SK-N-SH (cell line): ENCODE data around the gene HMOX1. TPM values are rescaled to one million over a fixed set of nuclear protein-coding genes. Genes with fewer than 3 reads are reported as not detected.

Experiments
- CTCF ChIA-PET: fragments of 300-600, 350-600 bp; formaldehyde crosslinking; extraction: SDS; loops from one replicate; lab custom pipeline; 2021; lab: Yijun Ruan, JAX
- POLR2A ChIA-PET: fragments of 350-600 bp; sonication (Branson Sonifier 250); formaldehyde crosslinking; extraction: SDS; loops from one replicate; lab custom pipeline; 2020; ENCODE audit warnings: antibody characterized with exemption, inconsistent platforms; lab: Yijun Ruan, JAX
- DNase-seq: peaks from one replicate; pipeline ENCODE4 v3.0.0; 2012
- H2AFZ ChIP-seq: fragments of 200-600 bp; sonication (generic); 2 replicates; pipeline ENCODE4 v1.8.1; 2016; ENCODE audit warnings: antibody characterized with exemption, mild to moderate bottlenecking, low read depth
- H3F3A ChIP-seq: fragments of 200-600 bp; sonication (generic); replicated peaks from 2 replicates; pipeline ENCODE3; 2016; ENCODE audit warnings: antibody characterized with exemption, mild to moderate bottlenecking; ENCODE audit not compliant: insufficient read depth
- H3K27ac ChIP-seq, 2 experiments: fragments of 200-500 bp in 1 of 2; fragments of 200-600 bp in 1 of 2; sonication (Bioruptor generic) in 1 of 2; sonication (generic), shearing (Covaris generic) in 1 of 2; 2 replicates each; pipeline versions ENCODE4 v1.5.1 to v1.6.1; 2014 to 2016; ENCODE audit warnings: low read depth in 2 of 2, inconsistent platforms in 1 of 2, low read length in 1 of 2, mild to moderate bottlenecking in 1 of 2, mixed read lengths in 1 of 2
- H3K27me3 ChIP-seq: fragments of 200-600 bp; sonication (generic), shearing (Covaris generic); 2 replicates; pipeline ENCODE4 v1.6.1; 2016; ENCODE audit warnings: mixed run types; ENCODE audit not compliant: insufficient read depth
- H3K36me3 ChIP-seq, 2 experiments: fragments of 200-500 bp in 1 of 2; fragments of 200-600 bp in 1 of 2; sonication (Bioruptor generic) in 1 of 2; sonication (generic) in 1 of 2; replicated peaks in 1 of 2; 2 replicates each; pipeline versions ENCODE3 to v1.5.1; 2014 to 2016; ENCODE audit warnings: low read length in 1 of 2, mild to moderate bottlenecking in 1 of 2; ENCODE audit not compliant: insufficient read depth in 2 of 2, control insufficient read depth in 1 of 2
- H3K4me1 ChIP-seq, 2 experiments: fragments of 200-500 bp in 1 of 2; fragments of 200-600 bp in 1 of 2; sonication (Bioruptor generic) in 1 of 2; sonication (generic), shearing (Covaris generic) in 1 of 2; 2 replicates each; pipeline versions ENCODE4 v1.5.1 to v1.6.1; 2014 to 2016; ENCODE audit warnings: low read depth in 1 of 2, low read length in 1 of 2, mixed run types in 1 of 2; ENCODE audit not compliant: insufficient read depth in 2 of 2, control insufficient read depth in 1 of 2
- H3K4me2 ChIP-seq: fragments of 200-600 bp; sonication (generic), shearing (Covaris generic); 2 replicates; pipeline ENCODE4 v1.6.1; 2017; ENCODE audit warnings: mixed run types
- H3K4me3 ChIP-seq, 2 experiments: fragments of 200-500 bp in 1 of 2; fragments of 200-600 bp in 1 of 2; sonication (Bioruptor generic) in 1 of 2; sonication (generic), shearing (Covaris generic) in 1 of 2; 2 replicates each; pipeline versions ENCODE4 v1.5.1 to v1.8.1; 2014 to 2016; ENCODE audit warnings: low read depth in 2 of 2, inconsistent platforms in 1 of 2, low read length in 1 of 2, mild to moderate bottlenecking in 1 of 2, mixed read lengths in 1 of 2, moderate library complexity in 1 of 2
- H3K79me2 ChIP-seq: fragments of 200-600 bp; sonication (generic); 2 replicates; pipeline ENCODE4 v1.8.1; 2017; ENCODE audit warnings: mild to moderate bottlenecking; ENCODE audit not compliant: insufficient read depth
- H3K9ac ChIP-seq: fragments of 200-600 bp; sonication (generic); 2 replicates; pipeline ENCODE4 v1.6.1; 2017; ENCODE audit warnings: mixed run types
- H3K9me2 ChIP-seq: fragments of 200-600 bp; sonication (generic); 2 replicates; pipeline ENCODE4 v1.6.1; 2017; ENCODE audit warnings: mixed run types
- H3K9me3 ChIP-seq: fragments of 200-600 bp; sonication (generic); 2 replicates; pipeline ENCODE4 v1.6.1; 2017; ENCODE audit warnings: mixed run types, mild to moderate bottlenecking, moderate library complexity
- H4K20me1 ChIP-seq: fragments of 200-600 bp; sonication (generic); 2 replicates; pipeline ENCODE4 v1.6.1; 2017; ENCODE audit warnings: mild to moderate bottlenecking, mixed run types; ENCODE audit not compliant: insufficient read depth
- CTCF ChIP-seq: fragments of 200-600 bp; sonication (generic); IDR thresholded peaks from 2 replicates; pipeline ENCODE4 v1.6.1; 2017; ENCODE audit warnings: antibody characterized with exemption, mild to moderate bottlenecking, moderate library complexity
- EP300 ChIP-seq, 2 experiments: IDR thresholded peaks; 2 replicates each; pipeline versions ENCODE4 v1.4.0 to v1.6.1; 2012; ENCODE audit warnings: borderline replicate concordance in 1 of 2, low read depth in 1 of 2, low read length in 1 of 2
- MEF2A ChIP-seq: IDR thresholded peaks from 2 replicates; pipeline ENCODE4 v1.4.0; 2012; ENCODE audit warnings: low read depth, borderline replicate concordance
- MXI1 ChIP-seq: IDR thresholded peaks from 2 replicates; pipeline ENCODE4 v1.6.1; 2012; ENCODE audit warnings: mild to moderate bottlenecking, low read depth, low read length, improper control_type of control experiment
- NFIC ChIP-seq: IDR thresholded peaks from 2 replicates; pipeline ENCODE4 v1.4.0; 2012; ENCODE audit warnings: borderline replicate concordance
- NRF1 ChIP-seq: IDR thresholded peaks from 2 replicates; pipeline ENCODE4 v1.6.1; 2012; ENCODE audit warnings: low read depth, mild to moderate bottlenecking, low read length
- RAD21 ChIP-seq: IDR thresholded peaks from 2 replicates; pipeline ENCODE4 v1.6.1; 2012; ENCODE audit warnings: mild to moderate bottlenecking, low read length
- RCOR1 ChIP-seq: fragments of 150-350 bp; IDR thresholded peaks from 2 replicates; pipeline ENCODE4 v1.6.1; 2017; ENCODE audit warnings: antibody characterized with exemption, low read length
- RXRA ChIP-seq: IDR thresholded peaks from 2 replicates; pipeline ENCODE4 v1.4.0; 2012; ENCODE audit warnings: low read depth, mild to moderate bottlenecking, borderline replicate concordance
- SMC3 ChIP-seq: IDR thresholded peaks from 2 replicates; pipeline ENCODE4 v1.6.1; 2012; ENCODE audit warnings: low read depth, low read length, improper control_type of control experiment
- TCF12 ChIP-seq: IDR thresholded peaks from 2 replicates; pipeline ENCODE4 v1.4.0; 2012
- YY1 ChIP-seq: IDR thresholded peaks from 2 replicates; pipeline ENCODE4 v1.4.0; 2012; ENCODE audit warnings: low read depth, mild to moderate bottlenecking
- ZBTB33 ChIP-seq: IDR thresholded peaks from 2 replicates; pipeline ENCODE4 v1.4.0; 2012; ENCODE audit warnings: low read depth, borderline replicate concordance
- WGBS: methylation state at CpG from one replicate; pipeline ENCODE4 v1.1.6; 2017; ENCODE audit warnings: low lambda C conversion rate; 5-methylcytosine and 5-hydroxymethylcytosine counted together
- polyA plus RNA-seq, 3 experiments: library from polyadenylated mRNA; depleted of rRNA; stranded (reverse); fragments of >200 nt; gene quantifications; 2 replicates each; pipeline ENCODE4 v1.2.3, GENCODE V29; 2012

Gene HMOX1
- polyA plus RNA-seq, 1 of the 3 experiments (the other 2 are of a cell fraction) = 13.7 TPM

GRCh38 chr22:35426801-35427140 lies 45.9 kb downstream of the HMOX1 start:
- DNase-seq = no peak
- CTCF ChIA-PET = interaction anchor here (7.6 kb wide), 1 partner anchor 155 kb away, joined by 161 read pairs; no protein-coding TSS in a partner anchor
- 82% methylated on average over 5 of the region's 5 CpGs for WGBS
- Histone ChIP-seq H3K9me3 (no peaks in the 10 kb centered on the region), H3F3A (no peaks in the 10 kb centered on the region), H3K9ac (no peak overlapping the region), H3K4me3 (no peak overlapping the region), H3K9me2 (no peaks in the 10 kb centered on the region)
- TF ChIP-seq NRF1 (no peak), ZBTB33 (no peak)
- TF ChIP-seq, all 33 proteins: peak for 0
- no peak overlapping the region for H2AFZ ChIP-seq
- H3K4me2 ChIP-seq = no peak overlapping the region; the same call in 1 of the 2 replicates
- H3K27ac ChIP-seq = peak overlapping the region in 1 of 2 experiments; percentile 3; a peak in 1 of 4 replicates
- peaks cover 0 to 19% of the 10 kb centered on the region in 2 experiments for H3K36me3 ChIP-seq
- H3K79me2 ChIP-seq = no peaks in the 10 kb centered on the region
- H3K27me3 ChIP-seq = no peaks in the 10 kb centered on the region
- H3K4me1 ChIP-seq = peaks cover 0 to 9% of the 10 kb centered on the region in 2 experiments; a peak in 1 of 4 replicates
- H4K20me1 ChIP-seq = no peaks in the 10 kb centered on the region
- POLR2A ChIA-PET = no interaction called here

- DNase-seq = peak; percentile 95
- Histone ChIP-seq H3K4me1 (peaks cover 0 to 9% of the 10 kb centered on the region in 2 experiments; a peak in 1 of 4 replicates), H3K4me2 (0 out of 2 replicates have a peak overlapping the region, but pooled peaks have one; percentile 13), H3F3A (no peaks in the 10 kb centered on the region), H3K9ac (no peak overlapping the region), H3K9me2 (no peaks in the 10 kb centered on the region), H3K79me2 (no peaks in the 10 kb centered on the region), H3K27me3 (no peaks in the 10 kb centered on the region), H3K36me3 (peaks cover 0 to 9% of the 10 kb centered on the region in 2 experiments), H3K4me3 (no peak overlapping the region; a peak in 1 of 4 replicates), H3K27ac (peak overlapping the region; percentile 67 to 69), H3K9me3 (no peaks in the 10 kb centered on the region), H4K20me1 (no peaks in the 10 kb centered on the region), H2AFZ (no peak overlapping the region)
- TF ChIP-seq MEF2A (no peak), RCOR1 (0 out of 2 replicates have a peak, but pooled peaks have one; percentile 3), RXRA (peak; percentile 49; the same call in 1 of the 2 replicates), CTCF (peak; percentile 98), TCF12 (peak; percentile 51), RAD21 (peak; percentile 99), NRF1 (0 out of 2 replicates have a peak, but pooled peaks have one; percentile 8), YY1 (no peak), SMC3 (peak; percentile 98), EP300 (IDR thresholded peaks at IDR 0.05; ENCODE audit: borderline replicate concordance in 1 of 2, low read depth in 1 of 2, low read length in 1 of 2) (peak in 1 of 2 experiments; percentile 35; a peak in 2 of 4 replicates), ZBTB33 (no peak), NFIC (peak; percentile 62; the same call in 1 of the 2 replicates), MXI1 (0 out of 2 replicates have a peak, but pooled peaks have one; percentile 10)
- TF ChIP-seq, all 33 proteins: peak for 10
- 16% methylated on average over 13 of the region's 14 CpGs for WGBS
- CTCF ChIA-PET = interaction anchor here (0.5 to 7.6 kb wide), 77 partner anchors 11 to 723 kb away, joined by 3 to 161 read pairs (median 4); partner anchors contain the start of genes HMOX1 and RASD2
- POLR2A ChIA-PET = interaction anchor here (0.6 to 1.0 kb wide), 2 partner anchors 22 to 151 kb away, joined by 3 to 4 read pairs; no protein-coding TSS in a partner anchor
Measured at GRCh38 chr22:35430897-35431322, 50.0 kb downstream of the HMOX1 start.
